Measurements from ENCODE around the gene CHD2. TPM values are rescaled to one million over a fixed set of nuclear protein-coding genes. Genes with fewer than 3 reads are reported as not detected.

The CHD2 gene
- total RNA-seq, 1 experiment from 2014 or later = 129 TPM

DNA sequence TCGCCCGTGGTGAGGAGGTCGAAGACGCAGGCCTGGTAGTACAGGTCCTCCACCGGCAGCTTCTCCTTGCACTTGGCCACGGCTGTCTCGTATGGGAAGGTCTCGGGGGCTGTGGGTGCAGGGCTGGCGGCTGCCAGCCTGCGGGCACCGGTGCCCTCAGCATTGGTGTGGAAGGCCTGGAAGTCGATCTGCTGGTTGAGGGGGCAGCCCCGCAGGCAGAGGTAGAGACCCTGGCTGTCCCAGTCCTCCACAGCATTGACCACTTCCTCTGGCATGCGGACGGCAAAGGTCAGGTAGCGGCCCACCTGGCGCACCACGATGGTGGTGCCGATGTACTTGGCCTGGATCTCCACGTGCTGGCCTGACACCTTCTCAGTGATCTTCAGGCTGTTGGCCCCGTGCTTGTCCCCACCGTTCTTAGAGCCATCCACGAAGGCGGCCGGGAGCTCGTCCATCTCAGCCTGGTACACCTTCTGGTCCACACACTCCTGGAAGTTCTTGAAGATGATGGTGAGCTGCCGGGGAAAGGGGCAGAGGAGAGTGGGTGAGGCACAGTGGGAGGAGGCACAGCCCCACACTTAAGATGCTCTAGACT is 145.2 kb downstream of the CHD2 start:
- CTCF ChIA-PET = interaction anchor here (1.5 to 1.9 kb wide), 3 partner anchors 8 to 15 kb away, joined by 4 to 6 read pairs (median 4); no protein-coding TSS in a partner anchor
- DNase-seq (ENCODE audit: unreplicated experiment) = no peak
- H3K4me1 Mint-ChIP-seq (ENCODE audit: insufficient read depth, unreplicated experiment) = peaks cover 7% of the 10 kb centered on the region
- no peaks in the 10 kb centered on the region for H3K27me3 Mint-ChIP-seq (ENCODE audit: insufficient read depth, unreplicated experiment)
- no peak overlapping the region for H3K27ac Mint-ChIP-seq (ENCODE audit: low read depth, unreplicated experiment)
- no TSS peak for BruUV-seq (replicated peaks)
- POLR2A ChIA-PET = no interaction called here
- intact Hi-C loops (cut with micrococcal nuclease) = no loop called here
- H3K36me3 Mint-ChIP-seq (ENCODE audit: insufficient read depth, unreplicated experiment) = no peaks in the 10 kb centered on the region
- TF ChIP-seq, protein P1, sequence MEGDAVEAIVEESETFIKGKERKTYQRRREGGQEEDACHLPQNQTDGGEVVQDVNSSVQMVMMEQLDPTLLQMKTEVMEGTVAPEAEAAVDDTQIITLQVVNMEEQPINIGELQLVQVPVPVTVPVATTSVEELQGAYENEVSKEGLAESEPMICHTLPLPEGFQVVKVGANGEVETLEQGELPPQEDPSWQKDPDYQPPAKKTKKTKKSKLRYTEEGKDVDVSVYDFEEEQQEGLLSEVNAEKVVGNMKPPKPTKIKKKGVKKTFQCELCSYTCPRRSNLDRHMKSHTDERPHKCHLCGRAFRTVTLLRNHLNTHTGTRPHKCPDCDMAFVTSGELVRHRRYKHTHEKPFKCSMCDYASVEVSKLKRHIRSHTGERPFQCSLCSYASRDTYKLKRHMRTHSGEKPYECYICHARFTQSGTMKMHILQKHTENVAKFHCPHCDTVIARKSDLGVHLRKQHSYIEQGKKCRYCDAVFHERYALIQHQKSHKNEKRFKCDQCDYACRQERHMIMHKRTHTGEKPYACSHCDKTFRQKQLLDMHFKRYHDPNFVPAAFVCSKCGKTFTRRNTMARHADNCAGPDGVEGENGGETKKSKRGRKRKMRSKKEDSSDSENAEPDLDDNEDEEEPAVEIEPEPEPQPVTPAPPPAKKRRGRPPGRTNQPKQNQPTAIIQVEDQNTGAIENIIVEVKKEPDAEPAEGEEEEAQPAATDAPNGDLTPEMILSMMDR (IDR thresholded peaks at IDR 0.05; ENCODE audit: unreplicated experiment) = no peak
- no peak overlapping the region for H3K4me3 Mint-ChIP-seq (ENCODE audit: unreplicated experiment)
- H3K9me3 Mint-ChIP-seq (ENCODE audit: unreplicated experiment) = peaks cover 9% of the 10 kb centered on the region

DNA sequence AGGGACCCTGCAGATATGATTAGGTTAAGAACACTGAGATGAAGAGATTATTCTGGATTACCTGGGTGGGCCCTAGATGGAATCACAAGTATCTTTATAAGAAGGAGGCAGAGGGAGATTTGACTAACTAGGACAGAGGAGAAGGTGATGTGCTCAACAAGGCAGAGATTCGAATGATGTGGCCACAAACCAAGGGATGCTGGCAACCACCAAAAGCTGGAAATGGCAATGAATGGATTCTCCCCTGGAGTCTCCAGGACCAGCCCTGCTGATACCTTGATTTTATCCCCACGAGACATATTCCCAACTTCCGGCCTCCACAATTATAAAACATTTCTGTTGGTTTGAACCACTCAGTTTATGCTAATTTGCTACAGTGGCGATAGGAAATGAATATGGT is 146.0 kb downstream of the CHD2 start:
- BruUV-seq (replicated peaks) = no TSS peak
- ChIA-PET POLR2A (interaction anchor here (0.7 kb wide), 1 partner anchor 10 kb away, joined by 3 read pairs; no protein-coding TSS in a partner anchor), CTCF (interaction anchor here (0.6 to 1.9 kb wide), 4 partner anchors 9 to 911 kb away, joined by 3 to 6 read pairs (median 4); no protein-coding TSS in a partner anchor)
- H3K9me3 Mint-ChIP-seq (ENCODE audit: unreplicated experiment) = peaks cover 9% of the 10 kb centered on the region
- TF ChIP-seq, protein P1 (IDR thresholded peaks at IDR 0.05; ENCODE audit: unreplicated experiment) = no peak
- no peaks in the 10 kb centered on the region for H3K36me3 Mint-ChIP-seq (ENCODE audit: insufficient read depth, unreplicated experiment)
- H3K4me1 Mint-ChIP-seq (ENCODE audit: insufficient read depth, unreplicated experiment) = peaks cover 7% of the 10 kb centered on the region
- H3K4me3 Mint-ChIP-seq (ENCODE audit: unreplicated experiment) = no peak overlapping the region
- intact Hi-C loops (cut with micrococcal nuclease) = no loop called here
- no peaks in the 10 kb centered on the region for H3K27me3 Mint-ChIP-seq (ENCODE audit: insufficient read depth, unreplicated experiment)
- DNase-seq (ENCODE audit: unreplicated experiment) = no peak
- H3K27ac Mint-ChIP-seq (ENCODE audit: low read depth, unreplicated experiment) = no peak overlapping the region

DNA sequence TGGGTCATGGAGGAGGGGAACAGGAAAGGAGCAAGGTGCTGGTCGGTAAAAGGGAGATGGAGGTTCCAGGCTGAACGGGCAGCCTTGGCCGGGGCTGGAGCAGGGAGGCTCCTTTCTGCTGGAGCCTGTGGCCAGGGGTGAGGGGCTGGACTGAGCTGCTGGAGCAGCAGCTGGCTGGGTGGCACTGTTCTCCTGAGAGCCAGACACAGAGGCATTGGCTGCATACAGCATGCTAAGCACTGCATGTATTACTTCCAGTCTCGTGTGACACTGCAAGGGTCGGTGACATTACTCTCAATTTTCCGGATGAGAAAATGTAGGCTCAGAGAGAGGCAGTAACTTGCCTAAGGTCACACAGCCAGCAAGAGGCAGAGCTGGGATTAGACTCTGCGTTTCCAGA is 146.6 kb downstream of the CHD2 start:
- POLR2A ChIA-PET = interaction anchor here (0.7 kb wide), 1 partner anchor 10 kb away, joined by 3 read pairs; no protein-coding TSS in a partner anchor
- no peak for DNase-seq (ENCODE audit: unreplicated experiment)
- Mint-ChIP-seq H3K4me3 (ENCODE audit: unreplicated experiment) (no peak overlapping the region), H3K27me3 (ENCODE audit: insufficient read depth, unreplicated experiment) (no peaks in the 10 kb centered on the region), H3K9me3 (ENCODE audit: unreplicated experiment) (peaks cover 9% of the 10 kb centered on the region), H3K36me3 (ENCODE audit: insufficient read depth, unreplicated experiment) (no peaks in the 10 kb centered on the region), H3K4me1 (ENCODE audit: insufficient read depth, unreplicated experiment) (peaks cover 7% of the 10 kb centered on the region), H3K27ac (ENCODE audit: low read depth, unreplicated experiment) (no peak overlapping the region)
- BruUV-seq (replicated peaks) = no TSS peak
- TF ChIP-seq, protein P1 (IDR thresholded peaks at IDR 0.05; ENCODE audit: unreplicated experiment) = no peak
- intact Hi-C loops (cut with micrococcal nuclease) = no loop called here
- CTCF ChIA-PET = interaction anchor here (1.5 kb wide), 2 partner anchors 9 to 17 kb away, joined by 4 read pairs; no protein-coding TSS in a partner anchor

DNA sequence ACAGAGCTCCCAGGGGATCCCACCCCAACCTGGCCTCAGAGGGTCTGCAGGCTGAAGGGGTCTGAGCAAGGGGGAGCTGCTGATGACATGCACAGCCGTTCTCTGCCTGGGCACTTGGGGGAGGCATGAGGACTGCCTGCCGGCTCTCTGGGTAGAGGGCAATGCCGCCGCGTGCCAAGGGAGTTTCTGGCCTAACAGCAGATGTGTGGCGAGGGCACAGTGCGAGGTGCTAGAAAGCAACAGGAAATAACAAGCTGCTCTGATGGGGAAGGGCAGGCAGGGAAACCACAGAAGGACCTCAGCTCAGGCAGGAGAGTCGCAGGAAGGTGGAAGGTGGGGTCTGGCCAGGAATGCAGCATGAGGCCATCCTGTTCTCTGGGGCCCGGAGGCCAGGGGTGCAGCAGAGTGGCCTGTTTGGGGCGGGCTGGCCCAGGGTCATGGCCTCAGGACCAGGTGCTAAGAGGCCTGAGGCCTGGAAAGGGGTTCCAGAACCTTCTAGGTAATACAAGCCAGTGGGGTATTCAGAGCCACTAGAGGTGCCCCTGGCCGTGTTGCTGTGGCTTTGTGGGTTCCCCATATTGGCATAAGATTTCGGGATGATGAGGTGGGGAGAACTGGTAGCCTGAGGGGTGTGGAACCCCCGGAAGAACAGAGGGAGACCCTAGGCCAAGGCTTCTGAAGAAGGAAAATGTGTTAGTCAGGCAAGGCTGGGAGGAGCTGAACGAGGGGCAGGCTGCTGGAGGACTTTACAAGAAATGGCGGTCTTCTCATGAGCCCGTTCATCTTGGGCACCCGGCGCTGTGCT is 147.7 kb downstream of the CHD2 start:
- Mint-ChIP-seq H3K36me3 (ENCODE audit: insufficient read depth, unreplicated experiment) (no peaks in the 10 kb centered on the region), H3K9me3 (ENCODE audit: unreplicated experiment) (peaks cover 9% of the 10 kb centered on the region), H3K4me1 (ENCODE audit: insufficient read depth, unreplicated experiment) (peaks cover 7% of the 10 kb centered on the region), H3K27ac (ENCODE audit: low read depth, unreplicated experiment) (no peak overlapping the region), H3K27me3 (ENCODE audit: insufficient read depth, unreplicated experiment) (no peaks in the 10 kb centered on the region), H3K4me3 (ENCODE audit: unreplicated experiment) (no peak overlapping the region)
- ChIA-PET CTCF (interaction anchor here (0.6 to 1.9 kb wide), 2 partner anchors 18 to 29 kb away, joined by 3 to 5 read pairs; no protein-coding TSS in a partner anchor), POLR2A (no interaction called here)
- no peak for DNase-seq (ENCODE audit: unreplicated experiment)
- intact Hi-C loops (cut with micrococcal nuclease) = no loop called here
- no TSS peak for BruUV-seq (replicated peaks)
- TF ChIP-seq, protein P1 (IDR thresholded peaks at IDR 0.05; ENCODE audit: unreplicated experiment) = no peak

All from MCF 10A (cell line).